Loucy (cell line): ENCODE measurements around the gene HMGN4.
"Not testable (repeated sequence)": the region's sequence is repeated elsewhere in the genome, so short reads cannot be mapped to it uniquely, and the experiment has no call there.

ENCODE experiments used
- H2AFZ ChIP-seq: fragments of 200-600 bp; sonication (generic); 2 replicates; pipeline ENCODE4 v1.6.0; 2016; ENCODE audit warnings: antibody characterized with exemption, mild to moderate bottlenecking, low read length, moderate library complexity
- H3F3A ChIP-seq: fragments of 200-600 bp; 2 replicates; pipeline ENCODE4 v1.6.0; 2016; ENCODE audit warnings: antibody characterized with exemption, low read depth, mild to moderate bottlenecking
- H3K27me3 ChIP-seq: fragments of 200-600 bp; sonication (generic); 2 replicates; pipeline ENCODE4 v1.6.1; 2014; ENCODE audit warnings: low read length, mild to moderate bottlenecking; ENCODE audit not compliant: insufficient read depth, poor library complexity, severe bottlenecking
- H3K36me3 ChIP-seq: fragments of 200-600 bp; sonication (generic); 2 replicates; pipeline ENCODE4 v1.6.1; 2016; ENCODE audit warnings: low read length; ENCODE audit not compliant: insufficient read depth
- H3K4me1 ChIP-seq: fragments of 200-600 bp; sonication (generic); 2 replicates; pipeline ENCODE4 v1.5.1; 2014; ENCODE audit warnings: low read length, mild to moderate bottlenecking; ENCODE audit not compliant: insufficient read depth, poor library complexity, severe bottlenecking
- H3K4me2 ChIP-seq: fragments of 200-600 bp; sonication (generic); 2 replicates; pipeline ENCODE4 v1.6.0; 2014; ENCODE audit warnings: antibody characterized with exemption, low read length, low read depth, mild to moderate bottlenecking; ENCODE audit not compliant: poor library complexity, severe bottlenecking
- H3K4me3 ChIP-seq: fragments of 200-600 bp; sonication (generic); 2 replicates; pipeline ENCODE4 v1.5.1; 2014; ENCODE audit warnings: low read length, mild to moderate bottlenecking, mixed read lengths; ENCODE audit not compliant: poor library complexity, severe bottlenecking
- H3K79me2 ChIP-seq: fragments of 200-600 bp; sonication (generic); 2 replicates; pipeline ENCODE4 v1.6.1; 2014; ENCODE audit warnings: low read length; ENCODE audit not compliant: insufficient read depth
- H3K9ac ChIP-seq: fragments of 200-600 bp; sonication (generic); 2 replicates; pipeline ENCODE4 v1.6.0; 2014; ENCODE audit warnings: mild to moderate bottlenecking, low read depth, low read length, moderate library complexity; ENCODE audit not compliant: poor library complexity, severe bottlenecking
- H3K9me2 ChIP-seq: fragments of 200-600 bp; sonication (generic); replicated peaks from 2 replicates; pipeline ENCODE4 v1.6.1; 2016; ENCODE audit warnings: low read depth, low read length, mixed read lengths
- H3K9me3 ChIP-seq: fragments of 200-600 bp; sonication (generic); 2 replicates; pipeline ENCODE4 v1.6.1; 2014; ENCODE audit warnings: mild to moderate bottlenecking, antibody characterized with exemption, low read length, low read depth; ENCODE audit not compliant: insufficient read depth
- H4K20me1 ChIP-seq: fragments of 200-600 bp; sonication (generic); 2 replicates; pipeline ENCODE4 v1.6.0; 2014; ENCODE audit warnings: antibody characterized with exemption, low read length, mild to moderate bottlenecking; ENCODE audit not compliant: insufficient read depth, poor library complexity, severe bottlenecking
- CTCF ChIP-seq: fragments of 200-600 bp; sonication (generic); conservative IDR thresholded peaks from 2 replicates; pipeline ENCODE4 v1.5.1; 2014; ENCODE audit warnings: mild to moderate bottlenecking, antibody characterized with exemption, low read length
- EZH2phosphoT487 ChIP-seq: fragments of 200-600 bp; IDR thresholded peaks from 2 replicates; pipeline ENCODE4 v1.6.1; 2018; ENCODE audit warnings: antibody characterized with exemption, mild to moderate bottlenecking, moderate library complexity, borderline replicate concordance

The HMGN4 gene

GRCh38 chr6:26520237-26520849 is 17.8 kb upstream of the HMGN4 start:
- H3K9me2 ChIP-seq: no peaks in the 10 kb centered on the region
- H3K4me3 ChIP-seq: peak overlapping the region; percentile 81
- H3K4me1 ChIP-seq: peaks cover 9% of the 10 kb centered on the region
- peak overlapping the region; percentile 78 for H3K9ac ChIP-seq
- H4K20me1 ChIP-seq: no peaks in the 10 kb centered on the region
- H3K79me2 ChIP-seq: no peaks in the 10 kb centered on the region
- TF ChIP-seq CTCF (no peak), EZH2phosphoT487 (no peak)
- H3K36me3 ChIP-seq: no peaks in the 10 kb centered on the region
- H3K27me3 ChIP-seq: no peaks in the 10 kb centered on the region
- H3K4me2 ChIP-seq: peak overlapping the region; percentile 98
- peaks cover 2% of the 10 kb centered on the region; the same call in 1 of the 2 replicates for H3F3A ChIP-seq
- H3K9me3 ChIP-seq: no peaks in the 10 kb centered on the region
- peak overlapping the region; percentile 98 for H2AFZ ChIP-seq

- Histone ChIP-seq H3K79me2 (no peaks in the 10 kb centered on the region), H3K36me3 (no peaks in the 10 kb centered on the region), H3K4me1 (peaks cover 9% of the 10 kb centered on the region), H3K4me2 (peak overlapping the region; percentile 81), H3K9me3 (no peaks in the 10 kb centered on the region), H4K20me1 (no peaks in the 10 kb centered on the region), H3F3A (peaks cover 2% of the 10 kb centered on the region; the same call in 1 of the 2 replicates), H3K4me3 (peak overlapping the region; percentile 73), H2AFZ (no peak overlapping the region), H3K27me3 (no peaks in the 10 kb centered on the region), H3K9ac (peak overlapping the region; percentile 78), H3K9me2 (no peaks in the 10 kb centered on the region)
- no peak for TF ChIP-seq CTCF
- no peak for TF ChIP-seq EZH2phosphoT487
These were observed 17.1 kb upstream of the HMGN4 start for GRCh38 chr6:26520850-26521599.

- Histone ChIP-seq H3K27me3 (no peaks in the 10 kb centered on the region), H3K4me1 (peaks cover 9% of the 10 kb centered on the region), H3K79me2 (no peaks in the 10 kb centered on the region), H3F3A (peaks cover 2% of the 10 kb centered on the region; the same call in 1 of the 2 replicates), H3K4me2 (peak overlapping the region; percentile 81), H2AFZ (no peak overlapping the region), H3K9me2 (no peaks in the 10 kb centered on the region), H3K9ac (peak overlapping the region; percentile 78), H3K4me3 (peak overlapping the region; percentile 73), H3K36me3 (no peaks in the 10 kb centered on the region), H4K20me1 (no peaks in the 10 kb centered on the region), H3K9me3 (no peaks in the 10 kb centered on the region)
- TF ChIP-seq CTCF (0 out of 2 replicates have a peak, but pooled peaks have one; percentile 8), EZH2phosphoT487 (no peak)
These were observed 16.4 kb upstream of the HMGN4 start for GRCh38 chr6:26521600-26522391.

- not testable (repeated sequence) for H3K9me2 ChIP-seq, H3K27me3 ChIP-seq, H3K79me2 ChIP-seq, H3K4me3 ChIP-seq, H4K20me1 ChIP-seq, H3K36me3 ChIP-seq, H3F3A ChIP-seq, H3K9ac ChIP-seq, H3K4me1 ChIP-seq, H2AFZ ChIP-seq, H3K9me3 ChIP-seq, H3K4me2 ChIP-seq
These were observed 15.5 kb upstream of the HMGN4 start for GRCh38 chr6:26522486-26523228.
